HG02870 (cell line): ENCODE measurements around the gene TBL2.
"Not testable (repeated sequence)": the region's sequence is repeated elsewhere in the genome, so short reads cannot be mapped to it uniquely, and the experiment has no call there.

Experiments
- ATAC-seq: cut with Tn5 transposase; IDR thresholded peaks from one replicate; pipeline ENCODE4 v1.9.1; 2021; ENCODE audit warnings: mild to moderate bottlenecking, moderate library complexity; ENCODE audit not compliant: unreplicated experiment

The TBL2 gene

GRCh38 chr7:73570977-73571376 lies 7.4 kb downstream of the TBL2 start:
- ATAC-seq: no peak

- ATAC-seq: no peak
Measured at GRCh38 chr7:73570521-73570920, 7.9 kb downstream of the TBL2 start.

GRCh38 chr7:73569042-73569608 lies 9.3 kb downstream of the TBL2 start:
- no peak for ATAC-seq

DNA sequence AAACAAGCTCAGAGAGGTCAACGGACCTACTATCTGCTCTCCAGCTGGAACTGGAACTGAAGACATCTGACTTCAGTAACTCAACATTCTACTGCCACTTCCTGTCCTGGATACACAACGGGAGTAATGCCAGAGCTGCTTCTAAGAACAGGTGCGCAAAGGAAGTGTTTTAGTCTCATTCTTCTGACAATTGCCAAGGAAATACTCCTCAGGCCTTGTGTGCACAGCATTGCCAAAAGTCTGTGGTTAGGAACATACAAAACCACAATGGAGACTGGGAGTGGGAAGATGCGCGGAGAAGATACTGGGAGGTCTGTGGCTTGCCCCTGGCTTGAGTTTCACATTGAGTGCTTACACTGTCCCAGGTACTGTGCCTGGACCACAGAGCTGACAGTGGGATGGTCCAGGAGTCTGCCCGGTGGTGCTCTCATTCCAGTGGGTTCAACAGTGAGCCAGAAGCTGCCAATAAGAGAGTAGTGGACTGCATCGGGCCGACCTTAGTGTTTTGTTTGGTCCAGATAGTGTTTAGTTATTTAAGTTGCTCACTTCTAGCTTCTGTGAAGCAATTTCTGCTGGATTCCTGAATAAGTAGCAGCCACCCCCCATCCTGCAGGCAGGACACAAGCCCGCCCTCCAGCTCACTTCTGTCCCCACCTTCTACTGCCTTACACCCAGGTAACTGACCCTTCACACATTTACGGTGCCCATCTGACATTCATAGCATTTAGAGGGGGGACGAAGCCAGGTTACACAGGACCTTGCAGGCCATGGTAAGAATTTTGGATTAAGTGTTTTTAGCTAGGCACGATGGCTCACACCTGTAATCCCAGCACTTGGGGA lies 10.3 kb downstream of the TBL2 start:
- ATAC-seq: no peak

- ATAC-seq: no peak
Measured at GRCh38 chr7:73567140-73567539, 11.2 kb downstream of the TBL2 start.

GRCh38 chr7:73566431-73566830 lies 11.9 kb downstream of the TBL2 start:
- ATAC-seq: not testable (repeated sequence)

DNA sequence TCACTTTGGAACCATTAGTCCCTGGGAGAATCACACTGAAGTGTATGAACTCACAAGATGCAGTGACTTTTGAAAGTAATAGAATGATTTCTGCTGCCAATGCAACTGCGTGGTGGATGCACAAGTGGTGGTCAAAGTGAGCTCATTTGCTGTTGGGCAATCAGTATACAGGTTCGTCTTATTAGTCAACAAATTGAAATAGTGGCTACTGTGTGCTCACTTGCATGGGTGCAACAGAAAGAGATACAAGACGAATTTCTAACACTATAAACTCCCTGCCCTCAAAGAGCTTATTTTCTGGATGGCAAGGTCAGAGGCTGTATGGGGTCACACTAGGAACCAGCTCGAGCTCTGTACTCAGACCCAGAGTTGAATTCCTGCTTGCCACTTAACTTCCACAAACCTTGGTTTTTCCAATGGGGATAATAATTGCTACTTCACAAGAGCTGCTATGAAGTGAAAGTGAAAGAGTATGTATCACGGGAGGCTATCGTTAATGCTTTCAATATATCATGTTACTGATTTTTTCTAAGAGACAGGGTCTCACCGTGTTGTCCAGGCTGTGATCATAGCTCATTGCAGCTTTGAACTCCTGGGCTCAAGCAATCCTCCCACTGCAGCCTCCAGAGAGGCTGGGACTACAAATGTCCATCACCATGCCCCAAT lies 12.6 kb downstream of the TBL2 start:
- ATAC-seq: no peak

DNA sequence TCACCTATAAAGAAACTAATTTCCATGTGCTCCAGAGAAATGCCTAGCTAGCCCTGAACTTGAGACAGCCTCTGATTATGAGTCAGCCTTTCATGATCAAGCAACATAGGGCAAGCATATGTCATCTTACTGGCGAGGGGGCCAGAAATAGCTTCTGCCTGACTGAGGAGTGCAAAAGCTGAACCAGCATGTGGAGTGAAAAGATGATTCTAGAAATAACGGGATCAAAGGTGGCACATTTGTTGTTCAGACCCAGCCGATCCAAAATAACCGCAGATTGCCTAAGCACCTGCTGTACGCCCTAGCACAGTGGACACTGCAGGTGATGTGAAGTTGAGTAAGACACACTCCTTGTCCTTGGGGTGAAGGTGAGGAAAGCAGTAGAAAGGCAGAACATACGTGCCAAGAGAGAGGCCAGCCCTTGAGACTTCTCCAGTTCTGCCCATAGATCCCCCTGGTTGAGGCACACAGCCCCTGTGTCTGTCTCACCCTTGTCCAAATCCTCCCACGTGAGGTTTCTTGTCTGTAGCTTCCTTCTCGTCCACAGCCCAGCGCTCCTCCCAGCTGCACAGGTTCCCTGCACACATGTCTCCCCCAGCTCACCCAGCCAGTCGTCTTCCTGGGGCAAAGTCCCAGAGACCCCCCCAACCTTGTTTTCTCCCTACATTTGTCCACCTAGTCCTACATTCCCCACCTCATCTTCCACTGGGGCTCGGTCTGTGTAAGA lies 18.1 kb downstream of the TBL2 start:
- ATAC-seq: peak; percentile 30

- peak; percentile 39 for ATAC-seq
Measured at GRCh38 chr7:73557397-73558257, 20.8 kb downstream of the TBL2 start, which contains the start of gene BCL7B. Gene BCL7B (minus strand): TSS chr7:73557690. CDS start chr7:73557578, 112 bp downstream.

- ATAC-seq: peak; percentile 69
Measured at GRCh38 chr7:73557108-73557396, 21.3 kb downstream of the TBL2 start.

GRCh38 chr7:73556208-73557107 lies 21.9 kb downstream of the TBL2 start:
- no peak for ATAC-seq

DNA sequence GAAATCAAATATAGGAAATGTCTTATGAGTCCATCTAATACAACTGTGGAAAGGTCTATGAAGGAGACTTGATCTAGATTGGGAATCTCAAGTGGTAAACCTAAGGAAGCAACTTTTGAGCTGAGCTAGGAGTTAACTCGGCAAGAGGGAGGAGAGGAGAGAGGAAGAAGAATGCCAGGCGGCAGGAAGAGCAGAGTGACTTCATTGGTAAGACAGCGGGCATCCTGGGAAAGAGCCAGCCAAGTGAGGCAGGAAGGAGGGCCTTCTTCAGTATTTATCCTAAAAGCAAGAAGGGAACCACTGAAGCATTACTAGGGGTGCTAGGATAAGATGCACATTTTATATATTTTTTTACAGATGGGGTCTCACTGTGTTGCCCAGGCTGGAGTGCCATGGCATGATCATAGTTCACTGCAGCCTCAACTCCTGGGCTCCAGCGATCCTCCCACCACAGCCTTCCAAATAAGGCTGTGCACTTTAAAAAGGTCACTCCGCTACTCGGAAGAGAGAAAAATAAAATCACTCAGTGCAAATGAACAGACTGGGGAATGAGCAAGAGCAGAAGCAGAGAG lies 22.9 kb downstream of the TBL2 start:
- no peak for ATAC-seq

- not testable (repeated sequence) for ATAC-seq
Measured at GRCh38 chr7:73550093-73550492, 28.3 kb downstream of the TBL2 start.

GRCh38 chr7:73549176-73549575 lies 29.2 kb downstream of the TBL2 start:
- no peak for ATAC-seq

- ATAC-seq: no peak
Measured at GRCh38 chr7:73547841-73548240, 30.5 kb downstream of the TBL2 start.

GRCh38 chr7:73544678-73545077 lies 33.7 kb downstream of the TBL2 start:
- no peak for ATAC-seq

GRCh38 chr7:73541722-73542121 lies 36.7 kb downstream of the TBL2 start:
- ATAC-seq: no peak

GRCh38 chr7:73539709-73540108 lies 38.7 kb downstream of the TBL2 start:
- no peak for ATAC-seq

DNA sequence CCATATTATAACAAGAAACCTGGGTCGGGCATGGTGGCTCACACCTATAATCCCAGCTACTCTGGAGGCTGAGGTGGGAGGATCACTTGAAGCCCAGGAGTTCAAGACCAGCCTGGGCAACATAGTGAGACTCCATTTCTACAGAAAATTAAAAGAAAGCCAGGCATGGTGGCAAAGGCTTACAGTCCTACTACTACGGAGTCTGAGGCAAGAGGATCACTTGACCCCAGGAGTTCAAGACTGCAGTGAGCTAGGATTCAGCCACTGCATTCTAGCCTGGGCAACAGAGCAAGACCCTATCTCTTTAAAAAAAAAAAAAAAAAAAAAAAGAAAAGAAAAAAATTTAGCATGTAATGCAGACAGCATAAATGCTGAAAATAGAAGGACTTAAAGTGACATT lies 39.9 kb downstream of the TBL2 start:
- ATAC-seq: not testable (repeated sequence)
